Measurements from ENCODE around the gene CARTPT. TPM values are rescaled to one million over a fixed set of nuclear protein-coding genes. Genes with fewer than 3 reads are reported as not detected.

The CARTPT gene
- total RNA-seq, 4 donors from 2014 or later, result not detected

GRCh38 chr5:71751422-71751821 lies 32.3 kb downstream of the CARTPT start:
- Histone ChIP-seq H3K36me3 (no peaks in the 10 kb centered on the region), H3K4me1 (no peaks in the 10 kb centered on the region), H3K27me3 (no peaks in the 10 kb centered on the region), H3K27ac (no peak overlapping the region), H3K4me3 (no peak overlapping the region), H3K9me3 (no peaks in the 10 kb centered on the region)
- TF ChIP-seq POLR2A (IDR thresholded peaks at IDR 0.05), result no peak
- TF ChIP-seq, protein P1, sequence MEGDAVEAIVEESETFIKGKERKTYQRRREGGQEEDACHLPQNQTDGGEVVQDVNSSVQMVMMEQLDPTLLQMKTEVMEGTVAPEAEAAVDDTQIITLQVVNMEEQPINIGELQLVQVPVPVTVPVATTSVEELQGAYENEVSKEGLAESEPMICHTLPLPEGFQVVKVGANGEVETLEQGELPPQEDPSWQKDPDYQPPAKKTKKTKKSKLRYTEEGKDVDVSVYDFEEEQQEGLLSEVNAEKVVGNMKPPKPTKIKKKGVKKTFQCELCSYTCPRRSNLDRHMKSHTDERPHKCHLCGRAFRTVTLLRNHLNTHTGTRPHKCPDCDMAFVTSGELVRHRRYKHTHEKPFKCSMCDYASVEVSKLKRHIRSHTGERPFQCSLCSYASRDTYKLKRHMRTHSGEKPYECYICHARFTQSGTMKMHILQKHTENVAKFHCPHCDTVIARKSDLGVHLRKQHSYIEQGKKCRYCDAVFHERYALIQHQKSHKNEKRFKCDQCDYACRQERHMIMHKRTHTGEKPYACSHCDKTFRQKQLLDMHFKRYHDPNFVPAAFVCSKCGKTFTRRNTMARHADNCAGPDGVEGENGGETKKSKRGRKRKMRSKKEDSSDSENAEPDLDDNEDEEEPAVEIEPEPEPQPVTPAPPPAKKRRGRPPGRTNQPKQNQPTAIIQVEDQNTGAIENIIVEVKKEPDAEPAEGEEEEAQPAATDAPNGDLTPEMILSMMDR (IDR thresholded peaks at IDR 0.05), result no peak
- intact Hi-C loops (cut with DNase I), result no loop called here
- no peak for DNase-seq
- 78% methylated on average over 4 of the region's 4 CpGs for WGBS, 2 donors

DNA sequence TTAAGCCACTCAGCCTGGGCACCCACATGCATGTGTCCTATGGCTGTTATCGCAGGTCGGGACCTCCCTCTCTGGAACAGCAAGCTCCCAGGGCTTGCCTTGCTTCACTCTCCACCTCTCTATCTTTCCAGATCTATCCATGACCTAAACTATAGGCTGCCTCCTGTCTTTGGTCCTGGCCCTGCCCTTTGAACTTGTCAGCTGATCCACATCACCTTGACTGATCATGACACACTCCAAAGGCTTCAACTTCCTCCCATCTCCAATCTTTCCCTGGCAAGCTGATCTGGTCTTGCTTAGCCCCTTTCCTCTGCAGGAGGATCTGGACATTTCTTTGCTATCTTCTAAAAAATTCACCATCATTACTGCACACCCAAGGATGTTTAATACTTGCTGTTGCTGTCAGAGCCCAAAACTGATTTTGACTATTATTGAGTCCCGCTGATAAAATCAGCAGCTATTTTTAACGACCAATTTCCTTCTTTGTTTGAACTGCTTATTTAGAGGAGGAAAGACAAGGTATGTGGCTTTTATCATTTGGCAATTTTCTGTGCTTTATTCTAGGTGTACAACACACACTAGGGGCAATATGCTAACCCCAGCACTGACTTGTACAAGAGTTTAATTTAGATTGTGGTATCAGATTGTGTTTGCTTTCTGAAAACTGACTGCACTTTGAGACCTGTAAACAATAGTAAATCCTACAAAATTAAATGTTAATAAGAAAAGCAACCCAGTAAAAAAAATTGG lies 33.5 kb downstream of the CARTPT start:
- no peak for DNase-seq
- Histone ChIP-seq H3K27me3 (no peaks in the 10 kb centered on the region), H3K4me3 (no peak overlapping the region), H3K27ac (no peak overlapping the region), H3K4me1 (peaks cover 0 to 2% (median 2%) of the 10 kb centered on the region in 3 donors), H3K9me3 (no peaks in the 10 kb centered on the region), H3K36me3 (no peaks in the 10 kb centered on the region)
- no peak for TF ChIP-seq POLR2A (IDR thresholded peaks at IDR 0.05)
- intact Hi-C loops (cut with DNase I), result no loop called here
- 69 to 83% methylated on average over 4 of the region's 4 CpGs for whole genome bisulfite sequencing, 2 donors

- H3K27me3 ChIP-seq, result no peaks in the 10 kb centered on the region
- peaks cover 0 to 6% (median 4%) of the 10 kb centered on the region in 3 donors for H3K4me1 ChIP-seq
- TF ChIP-seq, protein P1 (IDR thresholded peaks at IDR 0.05), result peak; percentile 22 to 76 (median 57)
- no peak for TF ChIP-seq POLR2A (IDR thresholded peaks at IDR 0.05)
- no peaks in the 10 kb centered on the region for H3K36me3 ChIP-seq
- H3K9me3 ChIP-seq, result no peaks in the 10 kb centered on the region
- intact Hi-C loops (cut with DNase I), result no loop called here
- peak overlapping the region in 3 of 4 donors; percentile 10 to 44 (median 17) for H3K4me3 ChIP-seq
- DNase-seq, result no peak
- 15 to 16% methylated on average over 14 of the region's 14 CpGs for WGBS, 2 donors
- H3K27ac ChIP-seq, result no peak overlapping the region
Observed at GRCh38 chr5:71757590-71758543, 38.8 kb downstream of the CARTPT start.

GRCh38 chr5:71762826-71763225 lies 43.8 kb downstream of the CARTPT start:
- 76 to 89% methylated on average over 5 of the region's 5 CpGs for WGBS, 2 donors
- TF ChIP-seq, protein P1 (IDR thresholded peaks at IDR 0.05), result no peak
- no peak for TF ChIP-seq POLR2A (IDR thresholded peaks at IDR 0.05)
- Histone ChIP-seq H3K4me1 (peaks cover 0 to 1% (median under 1%) of the 10 kb centered on the region in 3 donors), H3K36me3 (no peaks in the 10 kb centered on the region), H3K27ac (no peak overlapping the region), H3K27me3 (peaks cover 0 to 5% (median 0%) of the 10 kb centered on the region in 4 donors), H3K9me3 (no peaks in the 10 kb centered on the region), H3K4me3 (no peak overlapping the region)
- no peak for DNase-seq
- intact Hi-C loops (cut with DNase I), result no loop called here

DNA sequence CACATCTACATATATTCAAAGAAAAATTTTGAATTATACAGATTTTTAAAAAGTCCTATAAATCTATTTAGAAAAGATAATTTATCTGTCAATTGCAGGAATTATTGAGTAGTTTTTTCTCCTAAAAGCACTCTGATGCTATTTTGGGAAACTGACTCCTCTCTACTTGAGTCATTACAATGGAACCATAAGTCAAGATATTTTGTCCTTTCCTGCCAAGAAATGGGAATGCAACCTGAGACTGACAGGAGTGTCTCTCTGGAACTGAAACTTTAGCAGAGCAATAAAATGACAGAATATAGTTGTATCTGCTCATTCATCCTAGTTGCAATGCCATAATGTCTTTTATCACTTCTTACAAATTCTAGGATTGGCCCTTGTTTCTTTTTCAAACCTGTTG lies 48.6 kb downstream of the CARTPT start:
- peaks cover 0 to 5% (median 0%) of the 10 kb centered on the region in 4 donors for H3K27me3 ChIP-seq
- no peaks in the 10 kb centered on the region for H3K4me1 ChIP-seq
- no peak for DNase-seq
- intact Hi-C loops (cut with DNase I), result no loop called here
- H3K9me3 ChIP-seq, result no peaks in the 10 kb centered on the region
- no peak for TF ChIP-seq POLR2A (IDR thresholded peaks at IDR 0.05)
- TF ChIP-seq, protein P1 (IDR thresholded peaks at IDR 0.05), result no peak
- H3K27ac ChIP-seq, result no peak overlapping the region
- H3K36me3 ChIP-seq, result no peaks in the 10 kb centered on the region
- no peak overlapping the region for H3K4me3 ChIP-seq

Data from esophagus squamous epithelium (tissue), 5 donors.